GM18858 (cell line): ENCODE measurements around the gene PAPOLA.
"Not testable (repeated sequence)": the region's sequence is repeated elsewhere in the genome, so short reads cannot be mapped to it uniquely, and the experiment has no call there.

Experiments used
- ATAC-seq: cut with Tn5 transposase; IDR thresholded peaks from one replicate; pipeline ENCODE4 v1.9.1; 2021; ENCODE audit not compliant: unreplicated experiment

PAPOLA gene

GRCh38 chr14:96501740-96502620, at the start of gene PAPOLA:
PAPOLA (plus strand) TSS chr14:96502382; CDS start chr14:96502593, 211 bp downstream.
- peak; percentile 83 for ATAC-seq

GRCh38 chr14:96452684-96453083, 49.5 kb upstream of the PAPOLA start:
- ATAC-seq: no peak

- no peak for ATAC-seq
These were observed 46.6 kb upstream of the PAPOLA start for GRCh38 chr14:96455588-96455987.

- no peak for ATAC-seq
These were observed 42.3 kb upstream of the PAPOLA start for GRCh38 chr14:96459851-96460250.

GRCh38 chr14:96461950-96462798, 40.0 kb upstream of the PAPOLA start:
- ATAC-seq: no peak

GRCh38 chr14:96464136-96464535, 38.0 kb upstream of the PAPOLA start:
- ATAC-seq: no peak

GRCh38 chr14:96466918-96467317, 35.3 kb upstream of the PAPOLA start:
- no peak for ATAC-seq

GRCh38 chr14:96470331-96470730, 31.9 kb upstream of the PAPOLA start:
- no peak for ATAC-seq

- not testable (repeated sequence) for ATAC-seq
These were observed 31.2 kb upstream of the PAPOLA start for GRCh38 chr14:96470967-96471366.

GRCh38 chr14:96478119-96478518, 24.1 kb upstream of the PAPOLA start:
- ATAC-seq: no peak

GRCh38 chr14:96479435-96480146, 22.6 kb upstream of the PAPOLA start:
- ATAC-seq: no peak

- no peak for ATAC-seq
These were observed 20.4 kb upstream of the PAPOLA start for GRCh38 chr14:96481731-96482314.

- no peak for ATAC-seq
These were observed 19.2 kb upstream of the PAPOLA start for GRCh38 chr14:96482986-96483385.

GRCh38 chr14:96484399-96484798, 17.8 kb upstream of the PAPOLA start:
- ATAC-seq: no peak

- ATAC-seq: no peak
These were observed 15.5 kb upstream of the PAPOLA start for GRCh38 chr14:96486705-96487104.

GRCh38 chr14:96489327-96489726, 12.9 kb upstream of the PAPOLA start:
- no peak for ATAC-seq

GRCh38 chr14:96493178-96493577, 9.0 kb upstream of the PAPOLA start:
- no peak for ATAC-seq

GRCh38 chr14:96494331-96494730, 7.9 kb upstream of the PAPOLA start:
- ATAC-seq: no peak

- no peak for ATAC-seq
These were observed 5.1 kb upstream of the PAPOLA start for GRCh38 chr14:96497087-96497486.

- no peak for ATAC-seq
These were observed 4.6 kb upstream of the PAPOLA start for GRCh38 chr14:96497586-96497985.

- no peak for ATAC-seq
These were observed 904 bp upstream of the PAPOLA start for GRCh38 chr14:96501217-96501739.
